ENCODE measurements around the gene CDH5.
"Not testable (repeated sequence)": the region's sequence is repeated elsewhere in the genome, so short reads cannot be mapped to it uniquely, and the experiment has no call there.

Gene CDH5

GRCh38 chr16:66366433-66367299, at the start of gene CDH5:
Gene CDH5, plus strand, starts transcription at chr16:66366691. Its CDS starts 12,647 bp downstream, at chr16:66379338.
- no peak for DNase-seq

- no peak for DNase-seq
These were observed 48.0 kb upstream of the CDH5 start for GRCh38 chr16:66318505-66318904.

- no peak for DNase-seq
These were observed 45.7 kb upstream of the CDH5 start for GRCh38 chr16:66320774-66321173.

- peak; percentile 43 for DNase-seq
These were observed 44.3 kb upstream of the CDH5 start for GRCh38 chr16:66322174-66322573.

- peak; percentile 87 for DNase-seq
These were observed 41.5 kb upstream of the CDH5 start for GRCh38 chr16:66324815-66325515.

GRCh38 chr16:66325717-66326376, 40.6 kb upstream of the CDH5 start:
- DNase-seq, result peak; percentile 54

- DNase-seq, result peak; percentile 96
These were observed 39.4 kb upstream of the CDH5 start for GRCh38 chr16:66326991-66327513.

- no peak for DNase-seq
These were observed 38.2 kb upstream of the CDH5 start for GRCh38 chr16:66328282-66328681.

GRCh38 chr16:66331464-66331863, 35.0 kb upstream of the CDH5 start:
- not testable (repeated sequence) for DNase-seq

GRCh38 chr16:66332634-66333610, 33.6 kb upstream of the CDH5 start:
- peak; percentile 27 for DNase-seq

- DNase-seq, result peak; percentile 94
These were observed 31.5 kb upstream of the CDH5 start for GRCh38 chr16:66334853-66335574.

- peak; percentile 95 for DNase-seq
These were observed 30.7 kb upstream of the CDH5 start for GRCh38 chr16:66335704-66336329.

GRCh38 chr16:66337463-66338188, 28.9 kb upstream of the CDH5 start:
- no peak for DNase-seq

GRCh38 chr16:66342294-66342900, 24.1 kb upstream of the CDH5 start:
- peak; percentile 40 for DNase-seq

GRCh38 chr16:66344533-66345145, 21.9 kb upstream of the CDH5 start:
- DNase-seq, result peak; percentile 71

GRCh38 chr16:66346221-66346620, 20.3 kb upstream of the CDH5 start:
- peak; percentile 55 for DNase-seq

- no peak for DNase-seq
These were observed 14.2 kb upstream of the CDH5 start for GRCh38 chr16:66352304-66352703.

- no peak for DNase-seq
These were observed 13.4 kb upstream of the CDH5 start for GRCh38 chr16:66353055-66353454.

All from DMS53 (cell line).